Stimulated activated CD4-positive, alpha-beta T cell treated with anti-CD3 and anti-CD28 coated beads, Interleukin-1b, Interleukin-23, amount 100 ng/mL, for 4 hours (primary cell): ENCODE measurements around the gene ADCK1.
"Not testable (repeated sequence)": the region's sequence is repeated elsewhere in the genome, so short reads cannot be mapped to it uniquely, and the experiment has no call there.

Experiments used
- DNase-seq, 2 donors: peaks; one replicate each; pipeline ENCODE4 v3.0.0-alpha.2; 2020; ENCODE audit warnings: low read depth in 2 of 2

The ADCK1 gene

GRCh38 chr14:77950371-77951063 lies 150.6 kb downstream of the ADCK1 start:
- no peak for DNase-seq

GRCh38 chr14:77955816-77956484 lies 156.0 kb downstream of the ADCK1 start:
- no peak for DNase-seq

GRCh38 chr14:77959686-77960085 lies 159.8 kb downstream of the ADCK1 start:
- not testable (repeated sequence) for DNase-seq

GRCh38 chr14:77961847-77962580 lies 162.1 kb downstream of the ADCK1 start:
- no peak for DNase-seq

GRCh38 chr14:77962731-77963520 lies 163.0 kb downstream of the ADCK1 start:
- no peak for DNase-seq

- DNase-seq = no peak
These were observed 164.7 kb downstream of the ADCK1 start for GRCh38 chr14:77964586-77964985.

GRCh38 chr14:77965050-77965449 lies 165.1 kb downstream of the ADCK1 start:
- DNase-seq = no peak

GRCh38 chr14:77965919-77966435 lies 166.1 kb downstream of the ADCK1 start:
- DNase-seq = no peak

GRCh38 chr14:77967110-77967509 lies 167.2 kb downstream of the ADCK1 start:
- no peak for DNase-seq

GRCh38 chr14:77970646-77971045 lies 170.7 kb downstream of the ADCK1 start:
- DNase-seq = no peak

GRCh38 chr14:77973246-77973645 lies 173.3 kb downstream of the ADCK1 start:
- DNase-seq = no peak

GRCh38 chr14:77976591-77976990 lies 176.7 kb downstream of the ADCK1 start:
- DNase-seq = no peak

- no peak for DNase-seq
These were observed 179.3 kb downstream of the ADCK1 start for GRCh38 chr14:77979171-77979570.

GRCh38 chr14:77979666-77980351 lies 179.9 kb downstream of the ADCK1 start:
- no peak for DNase-seq

- no peak for DNase-seq
These were observed 180.8 kb downstream of the ADCK1 start for GRCh38 chr14:77980475-77981321.
